ENCODE measurements around the gene RCOR1. TPM values are rescaled to one million over a fixed set of nuclear protein-coding genes. Genes with fewer than 3 reads are reported as not detected.
A peak's percentile ranks its signal among the peaks of the same experiment; 100 is the strongest.
"Not testable (repeated sequence)": the region's sequence is repeated elsewhere in the genome, so short reads cannot be mapped to it uniquely, and the experiment has no call there.

RCOR1 gene
- total RNA-seq, 1 donor from 2014 or later = 10.4 TPM

DNA sequence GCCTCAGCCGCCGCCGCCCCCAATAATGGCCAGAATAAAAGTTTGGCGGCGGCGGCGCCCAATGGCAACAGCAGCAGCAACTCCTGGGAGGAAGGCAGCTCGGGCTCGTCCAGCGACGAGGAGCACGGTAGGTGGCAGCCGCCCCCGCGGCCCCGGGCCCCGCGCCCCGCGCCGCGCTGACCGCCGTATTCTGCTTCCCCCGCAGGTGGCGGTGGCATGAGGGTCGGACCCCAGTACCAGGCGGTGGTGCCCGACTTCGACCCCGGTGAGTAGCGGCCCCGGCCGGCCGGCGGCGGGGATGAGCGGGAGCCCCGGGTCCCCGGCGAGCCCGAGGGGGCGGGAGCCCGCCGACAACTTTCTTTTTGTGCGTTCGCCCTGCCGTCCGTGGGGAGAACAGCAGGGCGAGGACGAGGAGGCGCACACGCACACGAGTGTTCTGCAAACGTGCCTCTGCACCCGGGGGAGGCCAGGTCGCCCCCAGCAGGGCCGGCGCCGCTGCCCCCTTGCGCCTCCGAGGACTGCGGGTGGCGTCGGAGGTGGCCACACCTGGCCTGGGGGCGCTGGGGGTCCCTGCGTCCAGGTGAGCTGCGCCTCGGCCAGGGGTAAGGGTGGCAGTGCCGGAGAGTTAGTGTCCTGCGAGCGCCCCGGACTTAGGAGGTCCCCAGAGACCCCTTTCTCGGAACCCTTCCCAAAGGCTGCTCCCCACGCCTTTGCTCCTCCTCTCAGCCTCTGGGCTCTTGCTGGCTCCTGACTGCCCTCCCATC is 794 bp downstream of the RCOR1 start:
- DNase-seq (ENCODE audit: low spot score) = peak; percentile 50

GRCh38 chr14:102593825-102594137 is 1.3 kb downstream of the RCOR1 start:
- no peak for DNase-seq (ENCODE audit: low spot score)

DNA sequence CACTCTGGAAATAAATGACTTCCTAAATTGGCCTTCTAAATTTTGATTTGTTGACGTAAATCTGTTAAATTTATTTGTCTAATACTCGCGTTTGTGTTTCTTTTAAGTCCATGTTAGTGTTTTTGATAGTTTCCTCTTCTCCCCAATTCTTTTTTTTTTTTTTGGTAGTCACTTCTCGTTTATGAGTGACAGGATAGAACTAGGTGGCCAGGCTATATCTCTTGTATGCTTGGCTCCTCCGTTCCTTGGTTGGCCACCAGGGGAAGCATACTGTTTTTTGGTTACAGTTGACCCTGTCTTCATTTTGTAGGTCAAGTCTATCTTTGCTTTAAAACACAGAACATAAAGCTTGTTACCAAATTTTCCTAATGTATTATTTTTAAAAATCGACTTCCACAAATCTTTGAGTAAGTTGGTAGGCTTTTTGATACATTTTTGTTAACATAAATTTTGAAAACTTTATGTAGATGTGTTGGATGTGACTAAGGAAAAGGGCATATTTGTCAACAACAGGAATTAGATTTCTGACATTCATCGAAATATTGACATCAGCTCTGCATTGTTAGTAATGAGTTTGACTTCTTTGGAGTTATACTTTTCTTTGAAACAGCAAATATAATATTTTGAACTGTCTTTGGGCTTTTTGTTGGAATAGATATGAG is 2.2 kb downstream of the RCOR1 start:
- DNase-seq (ENCODE audit: low spot score) = peak; percentile 61

- DNase-seq (ENCODE audit: low spot score) = no peak
Measured at GRCh38 chr14:102601378-102601925, 9.0 kb downstream of the RCOR1 start.

GRCh38 chr14:102602421-102603292 is 10.2 kb downstream of the RCOR1 start:
- peak; percentile 41 for DNase-seq (ENCODE audit: low spot score)

- DNase-seq (ENCODE audit: low spot score) = no peak
Measured at GRCh38 chr14:102603293-102603907, 11.0 kb downstream of the RCOR1 start.

DNA sequence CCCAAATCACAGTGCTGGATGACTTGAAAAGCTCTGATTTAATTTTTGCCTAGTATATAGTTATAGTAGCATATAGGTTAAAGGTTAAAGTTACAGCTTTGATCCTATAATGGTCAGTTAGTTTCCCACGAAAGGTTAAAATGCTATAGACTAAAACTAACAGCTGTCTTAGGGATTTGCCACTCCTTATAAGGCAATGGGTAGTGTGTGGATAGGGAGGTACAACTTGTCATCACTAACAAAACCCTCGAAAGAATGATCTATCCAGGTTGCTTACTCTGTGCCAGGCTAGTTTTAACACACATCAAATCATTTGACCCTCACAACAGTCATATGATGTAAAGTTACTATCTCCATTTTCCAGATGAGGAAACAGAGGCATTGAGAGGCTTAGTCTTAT is 11.7 kb downstream of the RCOR1 start:
- DNase-seq (ENCODE audit: low spot score) = no peak

DNA sequence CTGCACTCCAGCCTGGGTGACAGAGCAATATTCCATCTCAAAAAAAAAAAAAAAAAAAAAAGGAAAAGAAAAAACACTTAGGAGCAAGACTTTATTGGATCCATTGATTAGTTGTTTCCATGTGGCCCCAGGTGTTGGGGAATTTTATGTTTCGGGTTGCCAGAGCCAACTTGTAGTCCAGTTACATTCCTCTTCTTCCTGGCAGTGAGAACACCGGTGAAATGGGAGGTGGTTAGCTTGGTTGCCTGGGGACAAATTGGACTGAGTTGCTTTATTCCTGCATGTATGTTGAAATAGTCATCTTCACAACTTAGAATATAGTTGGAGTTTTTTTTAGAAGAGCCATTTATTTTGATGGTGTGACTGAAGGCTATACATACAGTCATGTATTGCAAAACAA is 12.6 kb downstream of the RCOR1 start:
- no peak for DNase-seq (ENCODE audit: low spot score)

DNA sequence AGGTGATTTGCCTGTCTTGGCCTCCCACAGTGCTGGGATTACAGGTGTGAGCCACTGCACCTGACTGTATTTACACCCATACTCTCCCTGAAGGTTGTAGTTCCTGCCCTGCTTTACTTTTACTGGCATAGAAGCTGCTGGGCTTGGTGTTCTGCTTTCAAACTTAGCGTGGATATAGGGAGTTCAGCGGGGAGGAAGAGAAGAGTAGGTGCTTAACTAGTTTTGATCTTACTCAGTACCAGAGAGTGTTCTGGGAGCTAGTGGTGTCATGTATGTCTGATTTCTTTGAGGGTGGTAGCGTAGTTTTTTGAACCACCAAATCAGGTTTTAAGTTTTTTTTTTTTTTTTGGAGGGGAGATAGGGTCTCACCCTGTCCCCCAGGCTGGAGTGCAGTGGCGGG is 13.8 kb downstream of the RCOR1 start:
- no peak for DNase-seq (ENCODE audit: low spot score)

GRCh38 chr14:102608064-102608446 is 15.6 kb downstream of the RCOR1 start:
- DNase-seq (ENCODE audit: low spot score) = no peak

DNA sequence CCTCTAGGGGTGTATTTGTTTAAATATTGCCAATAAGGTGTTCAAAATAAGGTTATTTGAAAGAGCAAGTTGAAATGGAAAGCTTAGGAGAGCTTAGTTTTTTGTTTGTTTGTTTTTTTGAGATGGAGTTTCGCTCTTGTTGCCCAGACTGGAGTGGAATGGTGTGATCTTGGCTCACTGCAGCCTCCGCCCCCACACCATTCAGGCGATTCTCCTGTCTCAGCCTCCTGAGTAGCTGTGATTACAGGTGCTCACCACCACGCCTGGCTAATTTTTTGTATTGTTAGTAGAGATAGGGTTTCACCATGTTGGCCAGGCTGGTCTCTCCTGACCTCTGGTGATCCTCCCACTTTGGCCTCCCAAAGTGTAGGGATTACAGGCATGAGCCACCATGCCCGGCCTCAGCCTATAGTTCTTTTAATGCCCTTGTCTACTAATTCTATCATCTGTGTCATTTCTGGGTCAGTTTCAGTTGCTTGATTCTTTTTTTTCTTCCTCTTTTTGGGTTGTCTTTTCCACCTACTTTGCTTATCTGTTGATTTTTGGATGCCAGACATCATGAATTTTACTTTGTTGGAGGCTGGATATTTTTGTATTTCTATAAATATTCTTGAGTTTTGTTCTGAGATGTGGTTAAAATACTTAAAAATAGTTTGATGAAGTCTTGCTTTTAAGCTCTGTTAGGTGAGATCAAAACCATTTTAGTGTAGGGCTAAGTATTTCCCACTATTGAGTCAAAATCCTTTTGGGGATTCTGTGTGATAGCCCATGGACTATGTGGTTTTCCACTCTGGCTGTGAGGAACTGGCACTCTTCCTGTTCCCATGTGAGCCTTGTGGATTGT is 18.7 kb downstream of the RCOR1 start:
- DNase-seq (ENCODE audit: low spot score) = no peak

- no peak for DNase-seq (ENCODE audit: low spot score)
Measured at GRCh38 chr14:102616318-102616717, 23.9 kb downstream of the RCOR1 start.

DNA sequence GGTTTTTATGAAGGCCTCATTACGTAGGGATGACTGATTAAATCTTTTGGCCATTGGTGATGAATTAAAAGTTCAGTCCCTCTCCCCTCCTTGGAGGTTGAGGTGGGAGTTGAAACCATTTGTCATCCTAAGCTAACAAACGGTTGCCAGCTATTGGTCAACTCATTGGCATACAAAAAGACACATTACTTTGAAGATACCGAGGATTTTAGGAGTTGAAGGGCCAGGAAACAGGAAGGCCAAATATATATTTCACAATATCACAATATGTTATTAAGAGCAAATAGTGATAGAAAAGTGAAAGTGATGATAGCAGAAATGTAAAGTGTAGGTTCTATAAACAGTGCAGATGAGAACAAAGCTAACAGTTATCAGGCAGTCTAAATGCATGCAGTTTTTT is 24.4 kb downstream of the RCOR1 start:
- no peak for DNase-seq (ENCODE audit: low spot score)

GRCh38 chr14:102619012-102619411 is 26.6 kb downstream of the RCOR1 start:
- DNase-seq (ENCODE audit: low spot score) = not testable (repeated sequence)

- no peak for DNase-seq (ENCODE audit: low spot score)
Measured at GRCh38 chr14:102620413-102620812, 28.0 kb downstream of the RCOR1 start.

DNA sequence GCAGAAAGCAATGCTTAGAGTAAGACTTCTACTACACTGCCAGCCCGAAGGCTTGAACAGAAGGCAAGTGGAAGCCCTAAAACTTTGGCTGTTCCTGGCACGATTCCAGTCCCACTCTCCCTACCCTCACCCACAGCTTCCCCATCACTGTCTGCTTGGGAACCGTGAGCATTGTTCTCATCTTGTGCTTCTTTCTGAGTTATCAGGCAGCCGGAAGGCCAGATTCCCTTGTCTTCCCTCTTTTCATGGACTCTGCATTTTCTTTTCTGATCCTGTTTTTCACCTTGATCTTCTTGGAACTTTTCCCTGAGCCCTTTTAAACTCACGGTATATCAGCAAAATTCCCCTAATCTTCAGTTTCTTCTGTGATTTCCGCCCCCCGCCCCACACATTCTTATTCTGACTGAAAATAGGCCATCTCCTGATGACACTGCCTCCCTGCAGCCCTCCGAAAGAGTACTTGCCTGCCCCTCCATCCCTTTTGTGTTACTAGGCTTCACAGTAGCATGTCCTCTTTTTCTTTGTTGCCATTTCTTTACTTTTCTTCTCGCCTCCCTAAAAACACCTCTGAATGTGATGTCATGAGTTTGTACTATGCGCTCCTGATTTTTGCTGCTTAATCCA is 29.9 kb downstream of the RCOR1 start:
- no peak for DNase-seq (ENCODE audit: low spot score)

DNA sequence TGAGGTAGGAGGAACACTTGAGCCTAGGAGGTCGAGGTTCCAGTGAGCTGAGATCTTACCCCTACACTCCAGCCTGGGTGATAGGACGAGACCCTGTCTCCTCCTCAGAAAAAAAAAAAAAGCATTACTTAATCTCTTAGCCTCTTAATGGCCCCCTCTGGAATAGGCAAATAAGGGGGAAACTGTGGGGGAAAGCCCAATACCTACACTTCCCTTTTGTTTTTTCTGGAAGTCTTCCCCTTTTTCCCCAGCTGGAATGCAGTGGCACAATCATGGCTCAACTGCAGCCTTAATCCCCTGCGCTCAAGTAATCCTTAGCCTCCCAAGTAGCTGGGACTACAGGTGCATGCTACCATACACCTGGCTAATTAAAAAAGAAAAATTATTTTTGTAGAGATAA is 32.2 kb downstream of the RCOR1 start:
- no peak for DNase-seq (ENCODE audit: low spot score)

DNA sequence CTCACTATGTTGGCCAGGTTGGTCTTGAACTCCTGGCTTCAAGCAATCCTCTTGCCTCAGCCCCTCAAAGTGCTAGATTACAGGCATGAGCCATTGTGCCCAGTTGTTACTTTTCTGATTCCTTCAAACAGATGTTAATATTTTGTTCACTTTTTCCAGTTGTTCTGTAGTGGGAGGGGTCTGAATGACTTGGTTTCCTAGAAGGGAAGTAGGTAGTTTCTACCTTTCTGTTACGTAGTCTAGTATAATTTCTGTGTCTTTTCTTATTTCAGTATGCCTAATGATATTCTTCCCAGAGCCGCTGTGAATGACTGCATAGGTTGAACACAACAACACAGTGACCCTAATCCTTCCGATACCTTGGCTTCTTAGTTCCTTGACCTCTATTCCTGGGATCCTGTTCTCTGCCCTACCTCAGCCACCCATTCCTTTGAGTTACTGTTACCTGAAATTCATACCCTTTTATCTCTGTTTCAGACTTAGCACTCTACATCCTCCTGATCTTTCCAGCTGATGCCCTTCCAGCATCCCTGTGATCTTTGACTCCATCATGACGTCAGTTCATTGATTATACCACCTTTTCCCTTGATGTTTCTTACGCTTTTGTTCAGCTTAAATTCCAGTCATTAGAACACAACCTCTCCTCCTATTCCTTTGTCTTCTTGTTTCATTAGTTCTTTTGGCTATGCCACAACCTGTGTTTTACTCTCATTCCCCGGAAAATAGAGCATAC is 33.3 kb downstream of the RCOR1 start:
- no peak for DNase-seq (ENCODE audit: low spot score)

DNA sequence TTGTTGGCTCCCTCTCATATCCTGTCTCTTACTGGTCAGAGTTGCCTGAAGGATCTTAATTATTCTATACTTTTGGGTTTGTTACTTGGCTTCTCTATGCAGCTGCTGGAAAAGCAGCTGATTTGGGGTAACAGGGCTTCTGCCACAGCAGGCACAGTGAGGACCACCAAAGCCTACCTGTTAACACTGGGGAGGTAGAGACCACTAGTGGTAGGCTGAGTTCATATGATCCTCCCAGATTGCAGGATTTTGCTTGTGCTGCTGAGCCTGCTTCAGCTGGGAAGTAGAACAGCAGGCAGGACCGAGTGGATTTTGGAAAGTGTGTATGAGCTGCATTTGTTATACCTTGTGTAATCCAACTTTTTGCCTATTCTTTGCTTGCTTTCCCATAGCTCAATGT is 34.1 kb downstream of the RCOR1 start:
- no peak for DNase-seq (ENCODE audit: low spot score)

GRCh38 chr14:102629011-102629444 is 36.6 kb downstream of the RCOR1 start:
- no peak for DNase-seq (ENCODE audit: low spot score)

All from umbilical cord (tissue), 2 donors.